GM19324 (cell line): Measurements from ENCODE around the gene SUGP1.
"Not testable (repeated sequence)": the region's sequence is repeated elsewhere in the genome, so short reads cannot be mapped to it uniquely, and the experiment has no call there.

Experiments
- ATAC-seq: cut with Tn5 transposase; IDR thresholded peaks from one replicate; pipeline ENCODE4 v1.9.1; 2021; ENCODE audit warnings: mild to moderate bottlenecking, moderate library complexity; ENCODE audit not compliant: unreplicated experiment, low FRiP score

The SUGP1 gene

GRCh38 chr19:19320361-19321140, at the start of gene SUGP1, which contains the start of gene MAU2:
TSS of gene SUGP1 (minus strand) at chr19:19320509. CDS start at chr19:19320496, 13 bp downstream.
TSS of gene MAU2 (plus strand) at chr19:19320829. CDS start at chr19:19320860, 31 bp downstream.
- ATAC-seq = peak; percentile 91

GRCh38 chr19:19368087-19368486, 47.8 kb upstream of the SUGP1 start:
- no peak for ATAC-seq

GRCh38 chr19:19366434-19367396, 46.4 kb upstream of the SUGP1 start:
- ATAC-seq = no peak

GRCh38 chr19:19362075-19362474, 41.8 kb upstream of the SUGP1 start:
- ATAC-seq = no peak

- no peak for ATAC-seq
These were observed 40.8 kb upstream of the SUGP1 start for GRCh38 chr19:19361075-19361594.

- no peak for ATAC-seq
These were observed 36.7 kb upstream of the SUGP1 start for GRCh38 chr19:19356901-19357566.

GRCh38 chr19:19356500-19356899, 36.2 kb upstream of the SUGP1 start:
- ATAC-seq = no peak

GRCh38 chr19:19355606-19356139, 35.4 kb upstream of the SUGP1 start:
- ATAC-seq = no peak

GRCh38 chr19:19354932-19355331, 34.6 kb upstream of the SUGP1 start:
- ATAC-seq = no peak

GRCh38 chr19:19354007-19354406, 33.7 kb upstream of the SUGP1 start:
- no peak for ATAC-seq

GRCh38 chr19:19352823-19353222, 32.5 kb upstream of the SUGP1 start:
- ATAC-seq = no peak

GRCh38 chr19:19350756-19351155, 30.4 kb upstream of the SUGP1 start:
- ATAC-seq = not testable (repeated sequence)

GRCh38 chr19:19349365-19349764, 29.1 kb upstream of the SUGP1 start:
- ATAC-seq = no peak

- ATAC-seq = no peak
These were observed 28.0 kb upstream of the SUGP1 start for GRCh38 chr19:19348266-19348665.

- no peak for ATAC-seq
These were observed 27.2 kb upstream of the SUGP1 start for GRCh38 chr19:19347401-19348110.

GRCh38 chr19:19345970-19346369, 25.7 kb upstream of the SUGP1 start:
- ATAC-seq = no peak

- no peak for ATAC-seq
These were observed 24.9 kb upstream of the SUGP1 start for GRCh38 chr19:19345232-19345631.

- ATAC-seq = no peak
These were observed 23.5 kb upstream of the SUGP1 start for GRCh38 chr19:19343762-19344161.

GRCh38 chr19:19343016-19343362, 22.7 kb upstream of the SUGP1 start:
- no peak for ATAC-seq
